CD4-positive, alpha-beta T cell treated with Interleukin-4 for 1 hour (primary cell): ENCODE results near the gene RAP2C.
A peak's percentile ranks its signal among the peaks of the same experiment; 100 is the strongest.

Experiments used
- DNase-seq, 2 donors: peaks; one replicate each; pipeline ENCODE4 v3.0.0-alpha.2; 2020 to 2022

RAP2C gene

GRCh38 chrX:132219343-132219768, at the start of gene RAP2C:
RAP2C (minus strand) TSS chrX:132219447; CDS start chrX:132217268, 2,179 bp downstream.
- DNase-seq = peak; percentile 73 to 78

- no peak for DNase-seq
Observed at GRCh38 chrX:132267392-132267791, 48.1 kb upstream of the RAP2C start.

GRCh38 chrX:132266583-132267355, 47.5 kb upstream of the RAP2C start:
- no peak for DNase-seq

GRCh38 chrX:132263127-132263526, 43.9 kb upstream of the RAP2C start:
- DNase-seq = no peak

- DNase-seq = no peak
Observed at GRCh38 chrX:132258509-132258908, 39.3 kb upstream of the RAP2C start.

GRCh38 chrX:132257116-132257515, 37.9 kb upstream of the RAP2C start:
- no peak for DNase-seq

GRCh38 chrX:132236121-132236520, 16.9 kb upstream of the RAP2C start:
- no peak for DNase-seq

GRCh38 chrX:132235488-132235887, 16.2 kb upstream of the RAP2C start:
- no peak for DNase-seq

- DNase-seq = no peak
Observed at GRCh38 chrX:132231587-132231986, 12.3 kb upstream of the RAP2C start.

GRCh38 chrX:132227383-132228112, 8.3 kb upstream of the RAP2C start:
- DNase-seq = no peak

- no peak for DNase-seq
Observed at GRCh38 chrX:132226169-132226568, 6.9 kb upstream of the RAP2C start.

GRCh38 chrX:132218100-132218812, 991 bp downstream of the RAP2C start:
- peak; percentile 87 to 88 for DNase-seq

- DNase-seq = peak; percentile 85 to 87
Observed at GRCh38 chrX:132217203-132218073, 1.8 kb downstream of the RAP2C start.

GRCh38 chrX:132216806-132217202, 2.4 kb downstream of the RAP2C start:
- peak; percentile 39 to 61 for DNase-seq

- no peak for DNase-seq
Observed at GRCh38 chrX:132216283-132216682, 3.0 kb downstream of the RAP2C start.

- DNase-seq = no peak
Observed at GRCh38 chrX:132214518-132214917, 4.7 kb downstream of the RAP2C start.

- DNase-seq = no peak
Observed at GRCh38 chrX:132209527-132209926, 9.7 kb downstream of the RAP2C start.

GRCh38 chrX:132208422-132208821, 10.8 kb downstream of the RAP2C start:
- no peak for DNase-seq

- DNase-seq = no peak
Observed at GRCh38 chrX:132207996-132208395, 11.3 kb downstream of the RAP2C start.

- no peak for DNase-seq
Observed at GRCh38 chrX:132206259-132206658, 13.0 kb downstream of the RAP2C start.

- DNase-seq = no peak
Observed at GRCh38 chrX:132204629-132205028, 14.6 kb downstream of the RAP2C start.

- DNase-seq = no peak
Observed at GRCh38 chrX:132200976-132201375, 18.3 kb downstream of the RAP2C start.

GRCh38 chrX:132199941-132200340, 19.3 kb downstream of the RAP2C start:
- DNase-seq = no peak
